GM23338 (cell line): ENCODE results near the gene TCTN1.

Experiments used
- EZH2 ChIP-seq: fragments of 200-600 bp; sonication (generic); IDR thresholded peaks from one replicate; pipeline ENCODE4 v1.8.0; 2017; ENCODE audit warnings: antibody characterized with exemption, mild to moderate bottlenecking, low read depth; ENCODE audit not compliant: unreplicated experiment
- EZH2phosphoT487 ChIP-seq: fragments of 200-600 bp; sonication (generic); IDR thresholded peaks from one replicate; pipeline ENCODE4 v1.8.1; 2018; ENCODE audit warnings: antibody characterized with exemption; ENCODE audit not compliant: unreplicated experiment
- POLR2AphosphoS5 ChIP-seq: IDR thresholded peaks from 2 replicates; pipeline ENCODE4 v1.6.1; 2016; ENCODE audit warnings: antibody characterized with exemption, low read depth
- STAT1 ChIP-seq: IDR thresholded peaks from one replicate; pipeline ENCODE4 v1.6.1; 2016; ENCODE audit warnings: antibody characterized with exemption; ENCODE audit not compliant: unreplicated experiment
- ZNF331 ChIP-seq: fragments of 250-450 bp; sonication (Bioruptor Pico); IDR thresholded peaks from 2 replicates; pipeline ENCODE4 v1.5.0; 2020; ENCODE audit warnings: low read depth, mild to moderate bottlenecking, moderate library complexity
- TF ChIP-seq, protein P1 (sequence below), 2 experiments: fragments of 200-600 bp in 1 of 2; sonication (generic) in 1 of 2; conservative IDR thresholded peaks; 2 replicates each; pipeline versions ENCODE4 v1.5.1 to v1.6.1; 2016 to 2017; ENCODE audit warnings: antibody characterized with exemption in 2 of 2, low read depth in 2 of 2, mild to moderate bottlenecking in 2 of 2, moderate library complexity in 1 of 2
- TF ChIP-seq, protein P2 (sequence below): IDR thresholded peaks from 2 replicates; pipeline ENCODE4 v1.6.1; 2016; ENCODE audit warnings: antibody characterized with exemption
- TF ChIP-seq, protein P3 (sequence below): IDR thresholded peaks from one replicate; pipeline ENCODE4 v1.6.1; 2018; ENCODE audit warnings: antibody characterized with exemption; ENCODE audit not compliant: unreplicated experiment

DNA sequence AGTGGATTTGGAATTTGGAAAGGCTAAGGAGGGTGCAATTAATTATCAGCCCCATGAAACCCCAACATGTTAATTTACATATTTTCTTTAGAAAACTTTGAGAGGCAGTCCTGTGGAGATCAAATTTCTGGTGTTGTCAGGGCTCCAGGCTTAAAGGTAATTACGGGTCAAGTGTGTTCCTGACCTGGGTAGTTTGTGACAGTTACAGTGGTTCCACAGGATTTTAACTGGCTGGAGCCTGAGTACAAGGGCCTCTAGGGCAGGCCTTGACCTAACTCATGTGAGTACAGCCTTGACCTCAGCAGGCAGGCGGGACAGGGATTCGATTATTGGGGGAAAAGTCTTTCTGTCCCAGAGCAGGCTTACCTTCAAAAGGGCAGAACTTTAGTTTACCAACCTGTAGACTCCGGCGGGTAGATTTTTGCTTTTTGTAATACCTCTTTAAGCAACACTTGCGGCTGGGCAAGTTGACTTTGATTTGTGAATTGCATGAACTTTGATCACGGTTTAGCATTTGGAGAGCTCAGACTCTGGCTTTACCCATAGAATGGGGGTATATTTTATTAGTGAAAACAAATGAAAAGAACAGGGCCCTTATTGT is 22.4 kb upstream of the TCTN1 start:
- TF ChIP-seq, protein P1, sequence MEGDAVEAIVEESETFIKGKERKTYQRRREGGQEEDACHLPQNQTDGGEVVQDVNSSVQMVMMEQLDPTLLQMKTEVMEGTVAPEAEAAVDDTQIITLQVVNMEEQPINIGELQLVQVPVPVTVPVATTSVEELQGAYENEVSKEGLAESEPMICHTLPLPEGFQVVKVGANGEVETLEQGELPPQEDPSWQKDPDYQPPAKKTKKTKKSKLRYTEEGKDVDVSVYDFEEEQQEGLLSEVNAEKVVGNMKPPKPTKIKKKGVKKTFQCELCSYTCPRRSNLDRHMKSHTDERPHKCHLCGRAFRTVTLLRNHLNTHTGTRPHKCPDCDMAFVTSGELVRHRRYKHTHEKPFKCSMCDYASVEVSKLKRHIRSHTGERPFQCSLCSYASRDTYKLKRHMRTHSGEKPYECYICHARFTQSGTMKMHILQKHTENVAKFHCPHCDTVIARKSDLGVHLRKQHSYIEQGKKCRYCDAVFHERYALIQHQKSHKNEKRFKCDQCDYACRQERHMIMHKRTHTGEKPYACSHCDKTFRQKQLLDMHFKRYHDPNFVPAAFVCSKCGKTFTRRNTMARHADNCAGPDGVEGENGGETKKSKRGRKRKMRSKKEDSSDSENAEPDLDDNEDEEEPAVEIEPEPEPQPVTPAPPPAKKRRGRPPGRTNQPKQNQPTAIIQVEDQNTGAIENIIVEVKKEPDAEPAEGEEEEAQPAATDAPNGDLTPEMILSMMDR (conservative IDR thresholded peaks at IDR 0.05; ENCODE audit: low read depth in 2 of 2), result no peak
- TF ChIP-seq EZH2phosphoT487 (no peak), ZNF331 (CRISPR knock-in tag) (no peak), EZH2 (no peak), STAT1 (no peak), POLR2AphosphoS5 (no peak)
- TF ChIP-seq, protein P2, sequence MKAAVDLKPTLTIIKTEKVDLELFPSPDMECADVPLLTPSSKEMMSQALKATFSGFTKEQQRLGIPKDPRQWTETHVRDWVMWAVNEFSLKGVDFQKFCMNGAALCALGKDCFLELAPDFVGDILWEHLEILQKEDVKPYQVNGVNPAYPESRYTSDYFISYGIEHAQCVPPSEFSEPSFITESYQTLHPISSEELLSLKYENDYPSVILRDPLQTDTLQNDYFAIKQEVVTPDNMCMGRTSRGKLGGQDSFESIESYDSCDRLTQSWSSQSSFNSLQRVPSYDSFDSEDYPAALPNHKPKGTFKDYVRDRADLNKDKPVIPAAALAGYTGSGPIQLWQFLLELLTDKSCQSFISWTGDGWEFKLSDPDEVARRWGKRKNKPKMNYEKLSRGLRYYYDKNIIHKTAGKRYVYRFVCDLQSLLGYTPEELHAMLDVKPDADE, result no peak
- TF ChIP-seq, protein P3, sequence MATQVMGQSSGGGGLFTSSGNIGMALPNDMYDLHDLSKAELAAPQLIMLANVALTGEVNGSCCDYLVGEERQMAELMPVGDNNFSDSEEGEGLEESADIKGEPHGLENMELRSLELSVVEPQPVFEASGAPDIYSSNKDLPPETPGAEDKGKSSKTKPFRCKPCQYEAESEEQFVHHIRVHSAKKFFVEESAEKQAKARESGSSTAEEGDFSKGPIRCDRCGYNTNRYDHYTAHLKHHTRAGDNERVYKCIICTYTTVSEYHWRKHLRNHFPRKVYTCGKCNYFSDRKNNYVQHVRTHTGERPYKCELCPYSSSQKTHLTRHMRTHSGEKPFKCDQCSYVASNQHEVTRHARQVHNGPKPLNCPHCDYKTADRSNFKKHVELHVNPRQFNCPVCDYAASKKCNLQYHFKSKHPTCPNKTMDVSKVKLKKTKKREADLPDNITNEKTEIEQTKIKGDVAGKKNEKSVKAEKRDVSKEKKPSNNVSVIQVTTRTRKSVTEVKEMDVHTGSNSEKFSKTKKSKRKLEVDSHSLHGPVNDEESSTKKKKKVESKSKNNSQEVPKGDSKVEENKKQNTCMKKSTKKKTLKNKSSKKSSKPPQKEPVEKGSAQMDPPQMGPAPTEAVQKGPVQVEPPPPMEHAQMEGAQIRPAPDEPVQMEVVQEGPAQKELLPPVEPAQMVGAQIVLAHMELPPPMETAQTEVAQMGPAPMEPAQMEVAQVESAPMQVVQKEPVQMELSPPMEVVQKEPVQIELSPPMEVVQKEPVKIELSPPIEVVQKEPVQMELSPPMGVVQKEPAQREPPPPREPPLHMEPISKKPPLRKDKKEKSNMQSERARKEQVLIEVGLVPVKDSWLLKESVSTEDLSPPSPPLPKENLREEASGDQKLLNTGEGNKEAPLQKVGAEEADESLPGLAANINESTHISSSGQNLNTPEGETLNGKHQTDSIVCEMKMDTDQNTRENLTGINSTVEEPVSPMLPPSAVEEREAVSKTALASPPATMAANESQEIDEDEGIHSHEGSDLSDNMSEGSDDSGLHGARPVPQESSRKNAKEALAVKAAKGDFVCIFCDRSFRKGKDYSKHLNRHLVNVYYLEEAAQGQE, result no peak
